Measurements from ENCODE around the gene PAX5. TPM values are rescaled to one million over a fixed set of nuclear protein-coding genes. Genes with fewer than 3 reads are reported as not detected.

Gene PAX5
- total RNA-seq, 1 experiment from 2014 or later, result not detected

- H3K4me3 ChIP-seq, result no peak overlapping the region
- H3K9me3 ChIP-seq (ENCODE audit: insufficient read depth, low read depth), result no peaks in the 10 kb centered on the region
- no peaks in the 10 kb centered on the region for H3K4me1 ChIP-seq (replicated peaks; ENCODE audit: insufficient read depth)
- H3F3A ChIP-seq (ENCODE audit: insufficient read depth, low read depth), result no peaks in the 10 kb centered on the region
- H3K4me2 ChIP-seq, result no peak overlapping the region
- POLR2A ChIA-PET (ENCODE audit: unreplicated experiment), result no interaction called here
- H3K27ac ChIP-seq, result no peak overlapping the region
- H4K20me1 ChIP-seq (ENCODE audit: insufficient read depth), result no peaks in the 10 kb centered on the region
- no peaks in the 10 kb centered on the region for H3K79me2 ChIP-seq (ENCODE audit: low read depth)
- no peaks in the 10 kb centered on the region for H3K36me3 ChIP-seq (ENCODE audit: low read depth)
- H3K9me2 ChIP-seq (ENCODE audit: insufficient read depth), result no peaks in the 10 kb centered on the region
- no TSS peak for BruUV-seq (replicated peaks)
- DNase-seq, result no peak
- TF ChIP-seq, protein P1, sequence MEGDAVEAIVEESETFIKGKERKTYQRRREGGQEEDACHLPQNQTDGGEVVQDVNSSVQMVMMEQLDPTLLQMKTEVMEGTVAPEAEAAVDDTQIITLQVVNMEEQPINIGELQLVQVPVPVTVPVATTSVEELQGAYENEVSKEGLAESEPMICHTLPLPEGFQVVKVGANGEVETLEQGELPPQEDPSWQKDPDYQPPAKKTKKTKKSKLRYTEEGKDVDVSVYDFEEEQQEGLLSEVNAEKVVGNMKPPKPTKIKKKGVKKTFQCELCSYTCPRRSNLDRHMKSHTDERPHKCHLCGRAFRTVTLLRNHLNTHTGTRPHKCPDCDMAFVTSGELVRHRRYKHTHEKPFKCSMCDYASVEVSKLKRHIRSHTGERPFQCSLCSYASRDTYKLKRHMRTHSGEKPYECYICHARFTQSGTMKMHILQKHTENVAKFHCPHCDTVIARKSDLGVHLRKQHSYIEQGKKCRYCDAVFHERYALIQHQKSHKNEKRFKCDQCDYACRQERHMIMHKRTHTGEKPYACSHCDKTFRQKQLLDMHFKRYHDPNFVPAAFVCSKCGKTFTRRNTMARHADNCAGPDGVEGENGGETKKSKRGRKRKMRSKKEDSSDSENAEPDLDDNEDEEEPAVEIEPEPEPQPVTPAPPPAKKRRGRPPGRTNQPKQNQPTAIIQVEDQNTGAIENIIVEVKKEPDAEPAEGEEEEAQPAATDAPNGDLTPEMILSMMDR (conservative IDR thresholded peaks at IDR 0.05), result no peak
- no peak overlapping the region for H2AFZ ChIP-seq
- CTCF ChIA-PET, result no interaction called here
- intact Hi-C loops (cut with micrococcal nuclease; ENCODE audit: unreplicated experiment), result no loop called here
- H3K27me3 ChIP-seq (ENCODE audit: insufficient read depth, low read depth), result peaks cover 19% of the 10 kb centered on the region; the same call in 1 of the 2 replicates
Observed at GRCh38 chr9:36881316-36881715, 152.8 kb downstream of the PAX5 start.

DNA sequence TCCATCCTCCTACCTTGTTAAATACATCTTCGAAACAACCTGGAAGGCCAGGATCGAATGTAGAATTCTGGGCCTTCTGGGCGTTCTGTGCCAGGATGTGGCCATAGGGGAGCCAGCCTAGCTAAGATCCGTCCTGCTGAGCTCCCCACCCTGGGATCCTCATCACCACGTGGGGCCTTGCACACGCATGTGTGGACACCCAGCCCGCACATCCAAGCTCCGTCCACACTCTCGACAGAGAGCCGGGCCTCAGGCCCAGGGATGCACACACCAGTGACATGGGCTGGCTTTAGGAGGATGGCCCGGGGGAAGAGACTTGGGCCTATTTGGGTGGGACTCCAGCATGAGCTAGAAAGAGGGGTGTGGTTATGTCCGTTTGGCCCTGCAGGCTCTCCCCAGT, 154.0 kb downstream of the PAX5 start:
- Histone ChIP-seq H3F3A (ENCODE audit: insufficient read depth, low read depth) (no peaks in the 10 kb centered on the region), H3K9me2 (ENCODE audit: insufficient read depth) (no peaks in the 10 kb centered on the region), H3K79me2 (ENCODE audit: low read depth) (no peaks in the 10 kb centered on the region), H3K9me3 (ENCODE audit: insufficient read depth, low read depth) (no peaks in the 10 kb centered on the region), H3K4me3 (no peak overlapping the region), H3K27ac (no peak overlapping the region), H3K27me3 (ENCODE audit: insufficient read depth, low read depth) (peaks cover 22% of the 10 kb centered on the region; the same call in 1 of the 2 replicates), H3K36me3 (ENCODE audit: low read depth) (no peaks in the 10 kb centered on the region), H4K20me1 (ENCODE audit: insufficient read depth) (no peaks in the 10 kb centered on the region), H2AFZ (no peak overlapping the region), H3K4me2 (no peak overlapping the region), H3K4me1 (replicated peaks; ENCODE audit: insufficient read depth) (no peaks in the 10 kb centered on the region)
- intact Hi-C loops (cut with micrococcal nuclease; ENCODE audit: unreplicated experiment), result no loop called here
- no peak for DNase-seq
- BruUV-seq (replicated peaks), result no TSS peak
- CTCF ChIA-PET, result no interaction called here
- POLR2A ChIA-PET (ENCODE audit: unreplicated experiment), result no interaction called here
- TF ChIP-seq, protein P1 (conservative IDR thresholded peaks at IDR 0.05), result no peak
- TF ChIP-seq EZH2 (IDR thresholded peaks at IDR 0.05; ENCODE audit: low read depth), result no peak

- Histone ChIP-seq H3K4me1 (replicated peaks; ENCODE audit: insufficient read depth) (no peaks in the 10 kb centered on the region), H3K4me2 (no peak overlapping the region), H3K27me3 (ENCODE audit: insufficient read depth, low read depth) (peaks cover 16% of the 10 kb centered on the region; the same call in 1 of the 2 replicates), H3K27ac (no peak overlapping the region), H4K20me1 (ENCODE audit: insufficient read depth) (no peaks in the 10 kb centered on the region), H3K4me3 (no peak overlapping the region), H3K9me2 (ENCODE audit: insufficient read depth) (no peaks in the 10 kb centered on the region), H2AFZ (no peak overlapping the region), H3K36me3 (ENCODE audit: low read depth) (no peaks in the 10 kb centered on the region), H3F3A (ENCODE audit: insufficient read depth, low read depth) (no peaks in the 10 kb centered on the region), H3K9me3 (ENCODE audit: insufficient read depth, low read depth) (no peaks in the 10 kb centered on the region), H3K79me2 (ENCODE audit: low read depth) (no peaks in the 10 kb centered on the region)
- intact Hi-C loops (cut with micrococcal nuclease; ENCODE audit: unreplicated experiment), result no loop called here
- POLR2A ChIA-PET (ENCODE audit: unreplicated experiment), result no interaction called here
- no peak for DNase-seq
- BruUV-seq (replicated peaks), result no TSS peak
- CTCF ChIA-PET, result no interaction called here
- no peak for TF ChIP-seq EZH2 (IDR thresholded peaks at IDR 0.05; ENCODE audit: low read depth)
- TF ChIP-seq, protein P1 (conservative IDR thresholded peaks at IDR 0.05), result no peak
Observed at GRCh38 chr9:36878986-36879982, 154.8 kb downstream of the PAX5 start.
